Middle frontal gyrus (tissue), 1 donor: ENCODE data around the gene DUSP18.
"Not testable (repeated sequence)": the region's sequence is repeated elsewhere in the genome, so short reads cannot be mapped to it uniquely, and the experiment has no call there.

Experiments used
- DNase-seq: peaks from one replicate; pipeline ENCODE4 v3.0.0-alpha.2; 2015; ENCODE audit warnings: low spot score; ENCODE audit errors: extremely low spot score

Gene DUSP18

GRCh38 chr22:30679895-30680690 is 12.4 kb upstream of the DUSP18 start:
- not testable (repeated sequence) for DNase-seq

GRCh38 chr22:30676565-30676964 is 8.9 kb upstream of the DUSP18 start:
- not testable (repeated sequence) for DNase-seq

GRCh38 chr22:30675436-30675835 is 7.8 kb upstream of the DUSP18 start:
- no peak for DNase-seq

- DNase-seq, result no peak
Measured at GRCh38 chr22:30674482-30674881, 6.8 kb upstream of the DUSP18 start.

GRCh38 chr22:30673136-30673535 is 5.5 kb upstream of the DUSP18 start:
- no peak for DNase-seq

- no peak for DNase-seq
Measured at GRCh38 chr22:30671071-30671470, 3.4 kb upstream of the DUSP18 start.

- no peak for DNase-seq
Measured at GRCh38 chr22:30668386-30668710, 673 bp upstream of the DUSP18 start.

GRCh38 chr22:30667107-30667493 is 575 bp downstream of the DUSP18 start:
- DNase-seq, result no peak

GRCh38 chr22:30665786-30666185 is 1.9 kb downstream of the DUSP18 start:
- no peak for DNase-seq

GRCh38 chr22:30665266-30665665 is 2.4 kb downstream of the DUSP18 start:
- no peak for DNase-seq

GRCh38 chr22:30664798-30665197 is 2.9 kb downstream of the DUSP18 start:
- no peak for DNase-seq

- DNase-seq, result no peak
Measured at GRCh38 chr22:30662040-30662439, 5.6 kb downstream of the DUSP18 start.

- DNase-seq, result no peak
Measured at GRCh38 chr22:30655532-30655931, 12.1 kb downstream of the DUSP18 start.

GRCh38 chr22:30654361-30654760 is 13.3 kb downstream of the DUSP18 start:
- no peak for DNase-seq

- no peak for DNase-seq
Measured at GRCh38 chr22:30652852-30653251, 14.8 kb downstream of the DUSP18 start.

GRCh38 chr22:30650508-30651116 is 17.1 kb downstream of the DUSP18 start:
- DNase-seq, result peak; percentile 13

GRCh38 chr22:30649430-30650007 is 18.2 kb downstream of the DUSP18 start:
- DNase-seq, result no peak

GRCh38 chr22:30648825-30649224 is 18.9 kb downstream of the DUSP18 start:
- DNase-seq, result no peak

- no peak for DNase-seq
Measured at GRCh38 chr22:30647536-30647935, 20.1 kb downstream of the DUSP18 start.

GRCh38 chr22:30646518-30647160 is 21.0 kb downstream of the DUSP18 start:
- DNase-seq, result no peak

- no peak for DNase-seq
Measured at GRCh38 chr22:30643055-30643875, 24.4 kb downstream of the DUSP18 start.
